Measurements from ENCODE around the gene CCDC57.
"Not testable (repeated sequence)": the region's sequence is repeated elsewhere in the genome, so short reads cannot be mapped to it uniquely, and the experiment has no call there.

The CCDC57 gene

GRCh38 chr17:82204831-82205719 lies 7.6 kb downstream of the CCDC57 start:
- no peak for DNase-seq (ENCODE audit: low read depth in 1 of 2, low spot score in 1 of 2)

GRCh38 chr17:82203920-82204319 lies 8.7 kb downstream of the CCDC57 start:
- no peak for DNase-seq (ENCODE audit: low read depth in 1 of 2, low spot score in 1 of 2)

DNA sequence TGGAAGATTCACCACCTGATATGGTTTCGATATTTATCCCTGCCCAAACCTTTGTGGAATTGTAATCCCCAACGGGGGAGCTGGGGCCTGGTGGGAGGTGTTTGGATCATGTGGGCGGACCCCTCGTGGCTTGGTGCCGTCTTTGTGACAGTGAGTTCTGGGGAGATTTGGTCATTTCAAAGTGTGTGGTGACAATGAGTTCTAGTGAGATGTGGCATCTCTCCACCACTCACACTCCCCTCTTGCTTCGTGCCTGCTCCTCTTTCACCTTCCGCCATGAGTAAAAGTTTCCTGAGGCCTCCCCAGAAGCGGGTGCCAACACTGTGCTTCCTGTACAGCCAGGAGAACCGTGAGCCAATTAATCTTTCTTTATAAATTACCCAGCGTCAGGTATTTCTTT lies 9.7 kb downstream of the CCDC57 start:
- no peak for DNase-seq (ENCODE audit: low read depth in 1 of 2, low spot score in 1 of 2)

- no peak for DNase-seq (ENCODE audit: low read depth in 1 of 2, low spot score in 1 of 2)
These were observed 11.1 kb downstream of the CCDC57 start for GRCh38 chr17:82201498-82201910.

DNA sequence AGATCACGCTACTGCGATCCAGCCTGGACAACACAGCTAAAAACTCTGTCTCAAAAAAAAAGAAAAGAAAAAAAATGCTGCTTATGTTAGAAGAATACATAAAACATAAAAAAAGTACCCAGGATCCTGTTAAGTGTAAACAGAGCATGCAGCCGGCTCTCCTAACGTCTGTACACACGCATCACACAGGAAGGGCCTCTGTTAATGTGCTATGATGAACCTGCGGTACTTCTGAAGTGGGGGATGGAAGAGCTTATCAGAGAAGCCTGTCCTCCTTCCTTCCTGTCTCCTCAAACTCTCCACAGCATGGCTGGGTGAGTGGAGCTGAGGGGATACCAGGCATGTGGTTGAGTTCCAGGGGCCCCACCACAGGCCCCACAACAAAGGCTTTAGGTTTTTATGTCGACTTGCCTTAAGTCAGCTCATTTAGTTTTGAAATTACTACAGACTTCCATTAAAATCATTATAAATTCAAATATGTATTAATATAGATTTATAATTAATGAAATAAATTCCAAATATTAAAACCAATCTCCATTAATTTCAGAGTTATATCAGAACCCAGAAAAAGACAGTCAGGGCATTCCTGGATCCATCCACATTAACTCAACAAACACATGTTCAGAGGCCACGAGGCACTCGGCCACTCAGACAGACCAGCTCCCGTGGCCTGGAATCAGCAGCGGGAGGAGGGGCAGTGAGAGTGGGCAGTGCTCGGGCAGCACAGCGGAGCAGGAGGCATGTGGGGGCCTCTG lies 11.7 kb downstream of the CCDC57 start:
- peak; percentile 26 to 44 for DNase-seq (ENCODE audit: low read depth in 1 of 2, low spot score in 1 of 2)

DNA sequence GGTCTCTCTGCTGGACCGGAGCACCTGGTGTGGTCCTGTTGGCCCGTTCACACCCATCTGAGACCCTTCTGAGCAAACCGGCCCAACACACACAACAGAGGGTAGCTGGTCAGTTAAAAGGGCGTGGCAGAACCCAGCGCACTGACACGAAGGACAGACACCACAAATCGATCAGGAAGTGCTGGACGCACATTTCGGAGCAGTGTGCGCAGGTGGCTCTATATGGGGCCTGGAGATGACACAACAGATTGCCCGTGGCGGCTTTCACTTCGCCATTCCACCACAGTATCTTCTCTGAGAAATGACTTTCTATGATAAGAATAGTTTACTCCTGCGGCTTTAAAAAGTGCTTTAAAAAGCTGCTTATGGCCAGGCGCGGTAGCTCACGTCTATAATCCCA lies 12.5 kb downstream of the CCDC57 start:
- DNase-seq (ENCODE audit: low read depth in 1 of 2, low spot score in 1 of 2): no peak

- no peak for DNase-seq (ENCODE audit: low read depth in 1 of 2, low spot score in 1 of 2)
These were observed 13.1 kb downstream of the CCDC57 start for GRCh38 chr17:82199496-82199895.

DNA sequence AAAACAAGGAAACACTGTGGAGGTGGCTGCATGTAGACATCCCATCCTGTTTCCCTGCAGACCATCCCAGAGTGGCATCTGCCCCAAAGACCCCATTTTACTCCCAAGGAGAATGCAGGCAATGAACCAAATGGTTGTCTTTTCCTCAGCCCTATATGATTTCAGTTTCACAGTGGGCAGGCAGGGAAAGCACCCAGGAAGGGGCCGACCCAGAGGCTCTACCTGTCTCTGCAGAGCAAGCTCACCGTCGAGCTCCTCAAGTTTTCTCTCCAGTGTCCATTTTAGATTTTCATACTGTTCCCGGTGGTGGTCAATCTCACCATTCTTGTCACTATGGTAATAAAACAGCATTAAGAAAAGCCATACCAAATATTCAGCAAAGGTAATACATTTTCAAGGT lies 14.6 kb downstream of the CCDC57 start:
- DNase-seq (ENCODE audit: low read depth in 1 of 2, low spot score in 1 of 2): no peak

DNA sequence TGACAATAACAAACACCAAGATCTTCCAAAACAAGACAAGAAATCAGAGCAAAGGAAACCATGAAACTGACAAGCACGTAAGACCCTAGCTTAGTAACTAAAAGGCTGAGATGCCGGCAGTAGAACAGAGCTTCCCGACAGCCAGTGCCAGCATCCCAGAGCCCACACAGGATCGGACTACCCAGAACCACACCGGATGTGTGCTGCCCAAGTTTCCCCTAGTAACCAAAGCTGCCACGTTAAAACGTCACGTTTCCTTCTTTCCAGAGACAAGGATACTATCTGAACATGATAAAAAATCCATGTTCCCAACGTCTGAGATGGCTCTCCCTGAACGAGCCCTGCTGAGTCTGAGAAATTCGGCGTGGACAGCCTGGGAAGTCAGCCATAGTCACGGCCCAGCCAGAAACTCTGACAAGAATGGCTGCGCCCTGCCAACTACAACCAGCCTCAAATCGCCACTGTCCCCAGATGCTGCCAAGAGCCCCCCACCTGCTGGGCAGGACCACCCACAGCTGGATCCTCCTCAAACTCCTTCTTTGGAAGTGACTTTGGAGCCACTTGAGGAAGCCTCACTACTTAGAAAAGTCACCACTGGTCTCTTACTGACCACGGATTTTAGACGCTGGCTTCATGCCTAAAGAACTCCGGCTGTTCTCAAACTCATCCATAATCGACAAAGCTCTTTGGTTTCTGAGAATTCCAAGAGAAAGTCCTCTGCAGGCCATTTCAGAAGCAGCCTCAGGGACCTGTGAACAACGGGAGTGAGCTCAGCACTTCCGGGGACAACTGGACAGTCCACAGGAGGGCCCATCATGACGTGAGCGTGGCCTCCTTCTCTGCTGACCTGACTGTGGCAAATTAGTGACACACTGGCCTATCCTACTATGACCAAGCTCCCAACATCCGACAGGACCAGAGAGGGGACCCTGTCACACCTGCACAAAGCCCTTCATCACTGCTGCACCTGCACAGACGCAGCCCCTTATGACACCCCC lies 16.7 kb downstream of the CCDC57 start:
- no peak for DNase-seq (ENCODE audit: low read depth in 1 of 2, low spot score in 1 of 2)

- DNase-seq (ENCODE audit: low read depth in 1 of 2, low spot score in 1 of 2): no peak
These were observed 17.9 kb downstream of the CCDC57 start for GRCh38 chr17:82194765-82195164.

GRCh38 chr17:82193520-82194220 lies 19.0 kb downstream of the CCDC57 start:
- DNase-seq (ENCODE audit: low read depth in 1 of 2, low spot score in 1 of 2): no peak

GRCh38 chr17:82193050-82193449 lies 19.6 kb downstream of the CCDC57 start:
- not testable (repeated sequence) for DNase-seq (ENCODE audit: low read depth in 1 of 2, low spot score in 1 of 2)

DNA sequence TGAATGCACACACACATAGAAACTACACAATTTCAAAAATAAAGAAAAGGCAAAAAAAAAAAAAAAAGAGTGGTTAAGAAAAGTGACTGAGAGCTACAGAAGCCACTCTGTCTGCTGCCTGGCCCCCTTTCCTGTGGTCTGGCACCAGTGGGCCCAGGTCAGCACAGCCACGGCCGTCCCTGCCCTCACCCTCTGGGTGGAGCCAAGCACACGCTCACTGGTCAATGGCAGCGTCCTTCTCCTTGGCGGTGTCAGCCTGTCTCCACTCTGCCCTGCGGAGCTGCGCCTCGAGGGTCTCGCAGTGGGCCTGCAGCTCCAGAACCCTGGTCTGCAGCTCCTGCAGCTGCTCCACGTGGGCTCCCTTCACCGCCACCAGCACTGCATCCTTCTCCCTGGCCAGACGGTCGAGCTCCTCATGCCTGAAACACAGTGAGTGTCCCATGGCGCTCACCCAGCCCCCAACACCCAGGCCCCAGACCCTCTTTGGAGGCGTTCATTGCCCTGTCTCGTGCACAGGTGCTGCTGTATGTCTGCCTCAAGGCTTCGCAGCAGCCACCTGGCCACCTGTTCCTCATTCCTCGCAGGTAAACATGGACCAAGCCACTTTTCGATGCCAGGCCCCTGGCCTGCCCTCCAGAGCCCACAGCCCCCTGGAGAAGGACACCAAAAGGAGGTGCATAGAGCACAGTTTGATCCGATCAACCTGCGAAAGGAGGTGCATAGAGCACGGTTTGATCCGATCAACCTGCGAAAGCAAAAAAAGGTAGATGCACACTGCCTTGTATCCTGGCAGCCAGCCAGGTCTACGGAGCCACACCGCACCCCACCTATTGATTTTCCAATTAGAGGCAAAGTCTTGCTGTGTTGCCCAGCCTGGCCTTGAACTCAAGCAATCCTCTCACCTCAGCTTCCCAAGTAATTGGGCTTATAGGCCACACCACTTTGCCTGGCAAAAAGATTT lies 24.4 kb downstream of the CCDC57 start:
- no peak for DNase-seq (ENCODE audit: low read depth in 1 of 2, low spot score in 1 of 2)

DNA sequence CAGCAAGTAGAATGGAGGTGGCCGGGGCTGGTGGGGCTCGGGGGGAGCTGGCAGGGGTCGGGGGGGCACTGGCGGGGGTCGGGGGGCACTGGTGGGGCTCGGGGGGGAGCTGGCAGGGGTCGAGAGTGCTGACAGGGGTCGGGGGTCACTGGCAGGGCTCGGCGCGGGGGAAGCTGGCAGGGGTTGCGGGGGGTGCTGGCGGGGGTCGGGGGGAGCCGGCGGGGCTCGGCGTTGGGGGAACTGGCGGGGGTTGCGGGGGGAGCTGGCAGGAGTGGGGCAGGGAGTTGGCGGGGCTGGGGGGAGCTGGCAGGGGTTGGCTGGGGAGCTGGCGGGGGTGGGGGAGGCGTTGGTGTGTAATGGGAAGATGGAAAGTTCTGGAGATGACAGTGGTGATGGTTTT lies 25.1 kb downstream of the CCDC57 start:
- DNase-seq (ENCODE audit: low read depth in 1 of 2, low spot score in 1 of 2): no peak

DNA sequence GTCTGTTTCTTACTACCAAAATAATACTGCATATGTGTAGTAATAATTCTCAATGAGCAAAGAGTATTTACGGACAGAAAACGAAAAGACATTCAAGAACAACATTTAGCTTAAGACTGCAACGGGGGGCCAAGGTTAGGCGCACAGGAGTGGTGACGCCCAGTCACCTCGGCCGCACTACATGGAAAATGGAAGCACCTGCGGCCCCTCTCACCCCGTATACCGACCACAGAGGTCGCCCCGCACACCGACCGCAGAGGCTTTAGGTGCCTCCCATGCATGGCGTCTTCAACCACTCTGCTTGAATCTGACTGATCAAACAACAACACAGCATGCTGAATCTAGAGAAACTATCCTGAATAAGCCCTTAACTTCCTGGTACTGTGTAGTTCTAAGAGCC lies 26.4 kb downstream of the CCDC57 start:
- no peak for DNase-seq (ENCODE audit: low read depth in 1 of 2, low spot score in 1 of 2)

GRCh38 chr17:82184761-82185160 lies 27.9 kb downstream of the CCDC57 start:
- no peak for DNase-seq (ENCODE audit: low read depth in 1 of 2, low spot score in 1 of 2)

- DNase-seq (ENCODE audit: low read depth in 1 of 2, low spot score in 1 of 2): no peak
These were observed 31.7 kb downstream of the CCDC57 start for GRCh38 chr17:82180776-82181528.

DNA sequence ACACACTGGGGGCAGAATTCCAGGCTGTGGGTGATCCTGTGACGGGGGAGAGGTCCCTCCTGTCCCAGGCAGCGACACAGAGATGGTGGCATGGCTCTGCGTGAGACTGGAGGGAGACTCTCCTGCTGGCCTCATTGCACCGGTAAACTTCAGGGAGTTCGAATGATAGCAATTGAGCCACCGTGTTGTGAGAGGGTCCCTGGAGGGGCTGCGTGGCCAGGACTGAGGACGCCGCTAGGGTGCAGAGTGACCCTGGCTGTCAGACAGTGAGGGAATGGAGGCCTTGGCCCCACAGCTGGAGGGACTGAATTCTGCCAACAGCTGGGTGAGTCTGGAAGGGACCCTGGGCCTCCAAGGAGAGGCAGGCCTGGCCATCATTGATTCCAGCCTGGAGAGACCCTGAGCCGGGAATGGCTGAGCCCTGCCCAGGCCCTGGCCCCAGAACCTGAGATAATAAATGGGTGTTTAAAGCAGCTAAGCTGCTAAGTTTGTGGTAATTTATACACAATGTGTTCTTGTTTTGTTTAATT lies 32.6 kb downstream of the CCDC57 start:
- DNase-seq (ENCODE audit: low read depth in 1 of 2, low spot score in 1 of 2): no peak
